CD1c-positive myeloid dendritic cell (primary cell): ENCODE results near the gene WDR89.
"Not testable (repeated sequence)": the region's sequence is repeated elsewhere in the genome, so short reads cannot be mapped to it uniquely, and the experiment has no call there.

Source experiments
- DNase-seq: peaks from one replicate; pipeline ENCODE4 v3.0.0-alpha.2; 2016; ENCODE audit errors: extremely low spot score

Gene WDR89

DNA sequence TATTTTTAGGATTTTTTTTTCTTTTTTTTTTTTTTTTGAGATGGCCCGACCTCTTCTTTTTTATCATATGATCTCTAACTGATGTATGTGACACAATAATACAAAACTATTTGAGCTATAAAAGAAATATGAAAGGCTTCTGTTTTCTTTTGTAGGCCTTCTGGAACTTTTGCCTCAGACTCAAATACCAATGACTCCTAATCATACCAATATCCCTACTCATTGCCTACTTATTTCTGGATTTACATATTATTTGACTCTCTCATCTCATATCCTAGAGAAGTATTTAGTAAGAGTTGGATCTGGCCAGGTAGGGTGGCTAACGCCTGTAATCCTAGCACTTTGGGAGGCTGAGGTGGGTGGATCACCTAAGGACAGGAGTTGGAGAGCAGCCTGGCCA lies 12.7 kb upstream of the WDR89 start:
- no peak for DNase-seq

GRCh38 chr14:63652406-63652805 lies 10.7 kb upstream of the WDR89 start:
- DNase-seq: no peak

DNA sequence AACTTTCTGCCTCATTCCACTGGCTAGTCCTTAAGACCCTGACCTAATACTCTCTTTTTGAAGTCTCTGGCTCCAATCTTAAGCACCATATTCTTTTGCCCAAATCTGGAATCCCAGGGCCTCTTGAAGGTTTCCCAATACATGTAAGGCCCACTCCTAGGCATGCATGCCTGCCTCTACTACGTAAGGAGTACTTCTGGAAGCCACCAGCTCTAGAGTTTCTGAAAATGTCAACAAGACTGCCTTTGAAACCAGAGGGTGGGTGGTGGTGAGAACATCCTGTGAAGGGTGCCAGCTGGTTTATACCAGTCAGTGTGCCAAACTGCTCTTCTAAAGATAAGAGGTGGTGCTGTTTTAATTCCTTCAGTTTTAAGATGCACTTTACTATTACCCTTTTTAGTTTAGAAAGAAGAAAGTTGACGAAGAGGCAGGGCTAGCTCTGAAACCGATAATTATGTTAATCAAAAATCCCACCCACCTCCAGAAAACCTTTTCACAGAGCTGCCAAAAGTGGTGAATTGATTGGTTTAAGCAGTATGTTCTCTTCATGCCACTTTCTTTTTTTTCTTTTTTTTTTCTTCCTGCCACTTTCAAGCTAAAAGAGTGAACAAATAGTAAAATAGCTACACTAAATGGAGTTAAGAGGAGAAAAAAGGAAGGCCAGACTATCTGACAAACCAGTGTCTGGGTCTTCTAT lies 8.7 kb upstream of the WDR89 start:
- peak; percentile 3 for DNase-seq

DNA sequence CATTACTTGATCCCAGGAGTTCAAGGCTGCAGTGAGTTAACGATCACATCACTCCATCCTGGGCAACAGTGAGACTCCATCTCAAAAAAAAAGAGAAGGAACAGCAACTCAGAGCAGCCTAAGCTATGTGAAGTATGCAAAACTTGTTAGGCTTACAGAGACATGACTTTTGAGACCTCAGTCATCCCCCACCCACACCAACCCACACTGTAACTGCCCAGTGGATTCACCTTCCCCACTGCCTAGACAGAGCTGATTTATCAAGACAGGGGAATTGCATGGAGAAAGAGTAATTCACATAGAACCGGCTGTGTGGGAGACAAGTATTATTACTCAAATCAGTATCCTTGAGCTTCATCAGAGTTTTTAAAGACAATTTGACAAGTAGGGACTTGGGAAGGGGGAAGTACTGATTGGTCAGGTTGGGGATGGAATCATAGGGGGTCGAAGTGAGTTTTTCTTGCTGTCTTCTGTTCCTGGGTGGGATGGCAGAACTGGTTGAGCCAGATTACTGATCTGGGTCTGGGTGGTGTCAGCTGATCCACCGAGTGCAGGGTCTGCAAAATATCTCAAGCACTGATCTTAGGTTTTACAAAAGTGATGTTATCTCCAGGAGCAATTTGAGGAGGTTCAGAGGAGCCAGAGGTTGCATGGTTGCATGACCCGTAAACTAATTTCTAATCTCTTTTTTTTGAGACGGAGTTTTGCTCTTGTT lies 6.2 kb upstream of the WDR89 start:
- DNase-seq: peak; percentile 7

- DNase-seq: no peak
Observed at GRCh38 chr14:63644741-63645140, 3.1 kb upstream of the WDR89 start.

GRCh38 chr14:63642656-63643382 lies 1.1 kb upstream of the WDR89 start:
- no peak for DNase-seq

- DNase-seq: peak; percentile 95
Observed at GRCh38 chr14:63642229-63642611, 549 bp upstream of the WDR89 start.

- no peak for DNase-seq
Observed at GRCh38 chr14:63638493-63638892, 3.2 kb downstream of the WDR89 start.

DNA sequence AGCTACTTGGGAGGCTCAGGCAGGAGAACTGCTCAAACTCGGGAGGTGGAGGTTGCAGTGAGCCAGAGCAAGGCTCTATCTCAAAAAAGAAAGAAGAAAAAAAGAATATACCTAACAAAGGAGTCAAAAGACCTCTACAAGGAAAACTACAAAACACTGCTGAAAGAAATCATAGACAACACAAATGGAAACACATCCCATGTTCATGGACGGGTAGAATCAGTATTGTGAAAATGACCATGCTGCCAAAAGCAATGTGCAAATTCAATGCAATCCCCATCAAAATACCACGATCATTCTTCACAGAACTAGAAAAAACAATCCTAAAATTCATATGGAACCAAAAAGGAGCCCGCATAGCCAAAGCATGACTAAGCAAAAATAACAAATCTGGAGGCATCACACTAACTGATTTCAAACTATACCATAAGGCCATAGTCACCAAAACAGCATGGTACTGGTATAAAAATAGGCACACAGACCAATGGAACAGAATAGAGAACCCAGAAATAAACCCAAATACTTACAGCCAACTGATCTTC lies 5.5 kb downstream of the WDR89 start:
- not testable (repeated sequence) for DNase-seq

GRCh38 chr14:63633801-63634200 lies 7.9 kb downstream of the WDR89 start:
- DNase-seq: no peak

DNA sequence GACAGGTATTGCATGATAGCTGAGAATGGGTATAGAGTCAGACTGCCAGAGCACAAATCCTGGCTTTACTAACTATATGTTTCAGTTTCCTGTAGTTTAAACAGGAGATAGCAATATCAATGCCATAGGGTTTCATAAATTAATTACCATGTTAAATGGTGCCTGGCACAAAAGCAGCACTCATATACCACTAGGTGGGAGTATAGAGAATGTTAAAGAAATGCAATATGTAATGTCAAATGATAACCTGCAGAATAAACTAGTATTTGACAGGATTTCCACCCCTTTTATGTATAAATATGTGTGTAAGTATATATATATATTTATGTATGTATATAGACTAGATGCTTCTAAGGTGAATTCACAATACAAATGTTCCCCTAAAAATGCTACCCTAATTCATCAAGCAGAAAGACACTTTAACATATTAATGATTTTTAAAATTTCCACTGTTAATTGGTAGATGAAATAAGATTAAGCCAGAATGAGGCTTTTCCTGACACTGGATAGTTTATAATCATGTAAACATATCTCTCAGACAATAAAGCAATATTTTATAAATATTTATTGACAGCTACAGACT lies 8.6 kb downstream of the WDR89 start:
- DNase-seq: peak; percentile 45

- no peak for DNase-seq
Observed at GRCh38 chr14:63624701-63625100, 17.0 kb downstream of the WDR89 start.

- no peak for DNase-seq
Observed at GRCh38 chr14:63624203-63624602, 17.5 kb downstream of the WDR89 start.

DNA sequence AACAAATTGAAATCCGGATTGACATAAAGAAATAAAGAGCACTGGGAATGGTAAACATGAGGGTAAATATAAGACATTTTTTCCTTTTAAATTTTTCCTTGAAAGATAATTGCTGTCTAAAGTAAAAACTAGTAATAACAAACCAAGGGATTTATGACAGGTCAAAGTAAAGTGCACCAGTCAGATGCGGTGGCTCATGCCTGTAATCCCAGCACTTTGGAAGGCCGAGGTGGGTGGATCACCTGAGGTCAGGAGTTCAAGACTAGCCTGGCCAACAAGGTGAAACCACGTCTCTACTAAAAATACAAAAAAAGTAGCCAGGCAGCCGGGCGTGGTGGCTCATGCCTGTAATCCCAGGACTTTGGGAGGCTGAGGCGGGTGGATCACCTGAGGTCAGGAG lies 19.7 kb downstream of the WDR89 start:
- not testable (repeated sequence) for DNase-seq

DNA sequence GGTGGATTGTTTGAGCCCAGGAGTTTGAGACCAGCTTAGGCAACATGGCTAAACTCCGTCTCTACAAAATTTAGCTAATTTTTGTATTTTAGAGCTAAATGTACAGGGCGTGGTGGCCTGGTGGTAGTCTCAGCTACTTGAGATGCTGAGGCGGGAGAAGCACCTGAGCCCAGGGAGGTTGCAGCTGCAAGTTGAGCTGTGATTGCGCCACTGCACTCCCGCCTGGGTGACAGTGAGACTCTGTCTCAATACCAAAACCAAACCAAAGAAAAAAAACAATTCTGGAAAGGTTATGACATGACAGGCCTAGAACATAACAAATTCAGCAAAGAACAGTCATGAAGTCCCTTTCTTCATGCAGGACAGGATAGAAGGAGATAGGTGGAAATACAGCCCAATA lies 25.7 kb downstream of the WDR89 start:
- DNase-seq: no peak

GRCh38 chr14:63614679-63615363 lies 26.9 kb downstream of the WDR89 start:
- DNase-seq: no peak

DNA sequence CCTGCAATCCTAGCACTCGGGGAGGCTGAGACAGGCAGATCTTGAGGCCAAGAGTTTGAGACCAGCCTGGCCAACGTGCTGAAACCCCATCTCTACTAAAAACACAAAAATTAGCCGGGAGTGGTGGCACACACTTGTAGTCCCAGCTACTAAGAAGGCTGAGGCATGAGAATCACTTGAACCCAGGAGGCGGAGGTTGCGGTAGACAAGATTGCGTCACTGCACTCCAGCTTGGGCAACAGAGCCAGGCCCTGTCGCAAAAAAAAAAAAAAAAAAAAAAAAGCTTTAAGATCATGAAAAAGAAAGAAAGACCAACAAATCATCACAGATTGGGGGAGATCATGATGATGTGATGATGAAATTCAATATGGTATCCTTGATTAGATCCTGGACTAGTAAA lies 30.6 kb downstream of the WDR89 start:
- DNase-seq: no peak

DNA sequence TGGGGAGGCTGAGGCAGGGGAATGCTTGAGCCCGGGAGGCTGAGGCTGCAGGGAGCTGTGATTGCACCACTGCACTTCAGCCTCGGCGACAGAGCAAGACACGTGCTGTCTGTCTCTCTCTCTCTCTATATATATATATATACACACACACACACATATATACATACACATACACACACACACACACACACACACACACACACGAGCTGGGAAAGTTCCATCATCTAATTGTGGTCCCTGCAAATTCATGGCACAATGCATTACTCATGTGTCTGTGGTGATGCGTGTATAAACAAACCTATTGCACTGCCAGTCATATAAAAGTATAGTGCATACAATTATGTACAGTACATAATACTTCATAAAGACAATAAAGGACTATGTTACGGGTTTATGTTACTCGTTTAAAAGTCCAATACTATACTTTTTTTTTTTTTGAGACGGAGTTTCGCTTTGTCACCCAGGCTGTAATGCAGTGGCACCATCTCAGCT lies 36.6 kb downstream of the WDR89 start:
- no peak for DNase-seq

DNA sequence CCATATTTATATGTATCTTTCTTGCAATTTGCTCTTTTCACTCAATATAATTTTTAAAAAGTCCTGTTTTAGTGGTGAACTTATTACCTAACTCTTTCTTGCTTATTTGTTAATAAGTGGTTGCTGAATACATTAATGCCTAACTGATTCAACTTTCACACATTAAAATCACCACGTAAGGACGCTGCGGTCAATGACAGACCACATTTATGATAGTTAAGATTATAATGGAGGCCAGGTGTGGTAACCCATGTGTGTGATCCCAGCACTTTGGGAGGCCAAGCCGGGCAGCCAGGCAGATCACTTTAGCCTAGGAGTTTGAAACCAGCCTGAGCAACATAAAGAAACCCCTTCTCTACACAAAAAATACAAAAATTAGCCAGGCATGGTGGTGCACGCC lies 37.0 kb downstream of the WDR89 start:
- DNase-seq: no peak

DNA sequence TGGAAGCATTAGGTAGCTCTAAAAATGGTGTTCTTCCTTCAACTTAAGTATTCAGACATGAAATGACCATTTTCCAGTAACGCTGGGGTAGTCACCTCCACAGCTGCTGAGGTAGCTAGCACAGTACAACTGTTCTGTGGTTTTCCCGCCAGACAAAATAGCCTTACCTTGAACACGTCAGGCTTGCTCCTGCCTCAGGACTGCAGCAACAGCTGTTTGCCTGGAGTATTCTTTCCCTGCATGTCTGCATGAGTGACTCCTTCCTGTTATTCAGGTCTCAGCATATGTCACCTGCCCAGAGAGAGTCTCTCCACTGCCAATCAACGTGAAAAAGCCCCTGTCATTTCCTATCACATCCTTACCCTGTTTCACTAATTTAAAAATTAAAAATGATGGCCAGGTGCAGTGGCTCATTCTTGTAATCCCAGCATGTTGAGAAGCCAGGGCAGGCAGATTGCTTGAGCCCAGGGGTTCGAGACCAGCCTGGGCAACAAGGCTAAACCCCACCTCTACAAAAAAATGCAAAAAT lies 37.9 kb downstream of the WDR89 start:
- no peak for DNase-seq

DNA sequence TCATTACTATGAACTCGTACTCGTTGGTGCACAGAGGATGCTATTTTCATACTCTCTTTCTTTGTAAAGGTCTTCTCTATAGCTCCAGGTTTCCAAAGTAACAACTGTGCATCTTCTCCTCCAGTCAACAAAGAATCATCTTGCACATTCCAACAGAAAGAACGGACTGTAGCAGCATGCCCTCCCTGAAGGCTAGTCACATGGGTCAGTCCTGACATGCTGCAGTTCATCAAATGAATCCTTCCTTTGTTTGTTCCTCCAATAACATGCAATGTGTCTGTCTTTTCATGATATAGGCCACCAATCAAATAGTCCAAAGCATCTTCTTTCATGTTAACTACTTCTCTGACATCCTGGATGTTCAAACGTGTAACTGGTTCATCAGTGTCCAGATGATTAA lies 42.9 kb downstream of the WDR89 start:
- no peak for DNase-seq
